Endothelial cell of umbilical vein (primary cell): ENCODE measurements around the gene MRPL21. TPM values are rescaled to one million over a fixed set of nuclear protein-coding genes. Genes with fewer than 3 reads are reported as not detected.
"Not testable (repeated sequence)": the region's sequence is repeated elsewhere in the genome, so short reads cannot be mapped to it uniquely, and the experiment has no call there.

ENCODE experiments used
- BruUV-seq: library from RNA; stranded (reverse); fragments of 400-500 nt; replicated peaks from 2 replicates; lab custom pipeline; 2021; lab: Mats Ljungman, UMichigan
- CTCF ChIA-PET: fragments of 300-600, 350-600 bp; sonication (Branson Sonifier 250); formaldehyde crosslinking; loops from one replicate; lab custom pipeline; 2021; ENCODE audit warnings: antibody characterized with exemption, inconsistent platforms; lab: Charles Lee
- POLR2A ChIA-PET: fragments of 300-600, 350-600 bp; sonication (Branson Sonifier 250); formaldehyde crosslinking; loops from one replicate; lab custom pipeline; 2021; ENCODE audit warnings: antibody characterized with exemption, inconsistent platforms; lab: Charles Lee
- DNase-seq: peaks from one replicate; pipeline ENCODE4 v3.0.0-alpha.2; 2011; ENCODE audit warnings: low read depth, low spot score
- FAIRE-seq: peaks from 2 replicates; lab custom pipeline; 2011; peaks lifted over from hg19 to GRCh38; lab: Jason Lieb, UNC
- H2AFZ ChIP-seq: 2 replicates; pipeline ENCODE4 v1.6.0; 2012; ENCODE audit warnings: low read depth, low read length, control low read depth, inconsistent platforms
- H3K27ac ChIP-seq: 2 replicates; pipeline ENCODE4 v1.5.1; 2011; ENCODE audit warnings: low read depth, mild to moderate bottlenecking, control low read depth, low read length, moderate library complexity; ENCODE audit not compliant: insufficient read depth
- H3K27me3 ChIP-seq, 2 experiments: 2 replicates each; pipeline versions ENCODE4 v1.6.0 to v1.6.1; 2011; ENCODE audit warnings: low read length in 2 of 2, mixed read lengths in 1 of 2; ENCODE audit not compliant: control insufficient read depth in 2 of 2, insufficient read depth in 2 of 2
- H3K36me3 ChIP-seq, 2 experiments: 2 replicates in 1 of 2; 3 replicates in 1 of 2; pipeline ENCODE4 v1.5.1; 2011; ENCODE audit warnings: low read length in 2 of 2, mild to moderate bottlenecking in 1 of 2, moderate library complexity in 1 of 2; ENCODE audit not compliant: control insufficient read depth in 2 of 2, insufficient read depth in 2 of 2; ENCODE audit errors: extremely low read depth in 1 of 2
- H3K4me1 ChIP-seq: 3 replicates; pipeline ENCODE4 v1.5.1; 2011; ENCODE audit warnings: mild to moderate bottlenecking, low read length; ENCODE audit not compliant: control insufficient read depth, insufficient read depth; ENCODE audit errors: extremely low read depth
- H3K4me2 ChIP-seq: 2 replicates; pipeline ENCODE4 v1.6.1; 2011; ENCODE audit warnings: low read length, control low read depth, mixed read lengths; ENCODE audit not compliant: insufficient read depth
- H3K4me3 ChIP-seq, 3 experiments: fragments of 200-600 bp in 1 of 3; sonication (generic), shearing (Covaris generic) in 1 of 3; replicated peaks in 1 of 3; 2 replicates each; pipeline ENCODE4 v1.5.1; 2011 to 2016; ENCODE audit warnings: control low read depth in 3 of 3, low read length in 3 of 3, mild to moderate bottlenecking in 2 of 3, inconsistent platforms in 1 of 3, low read depth in 1 of 3, moderate library complexity in 1 of 3; ENCODE audit not compliant: insufficient read depth in 1 of 3
- H3K79me2 ChIP-seq: 2 replicates; pipeline ENCODE4 v1.6.0; 2012; ENCODE audit warnings: low read length, inconsistent platforms; ENCODE audit not compliant: control insufficient read depth, insufficient read depth
- H3K9ac ChIP-seq: replicated peaks from 2 replicates; pipeline ENCODE3; 2011; ENCODE audit warnings: low read length, control low read depth; ENCODE audit not compliant: insufficient read depth; ENCODE audit errors: extremely low read depth
- H3K9me1 ChIP-seq: replicated peaks from 3 replicates; pipeline ENCODE4 v1.6.0; 2011; ENCODE audit warnings: mild to moderate bottlenecking, low read length; ENCODE audit not compliant: control insufficient read depth, insufficient read depth; ENCODE audit errors: extremely low read depth
- H3K9me3 ChIP-seq: replicated peaks from 2 replicates; pipeline ENCODE4 v1.5.1; 2012; ENCODE audit warnings: low read length, inconsistent platforms; ENCODE audit not compliant: control insufficient read depth, insufficient read depth
- H4K20me1 ChIP-seq: replicated peaks from 2 replicates; pipeline ENCODE3; 2011; ENCODE audit warnings: mild to moderate bottlenecking, low read length; ENCODE audit not compliant: control insufficient read depth, insufficient read depth; ENCODE audit errors: extremely low read depth
- POLR2AphosphoS5 ChIP-seq: IDR thresholded peaks from 2 replicates; pipeline ENCODE4 v1.6.1; 2012; ENCODE audit warnings: low read depth, mild to moderate bottlenecking, control low read depth, low read length, moderate library complexity; ENCODE audit not compliant: insufficient read depth
- dilution Hi-C: fragments of 300-500 bp; cut with MboI; formaldehyde crosslinking; loops from one replicate; pipeline ENCODE4 v1.15.0; 2019; ENCODE audit warnings: low sequenced_read_pairs; ENCODE audit not compliant: extremely low pct_ligation_motif_present
- intact Hi-C: fragments of 100-400 bp; cut with micrococcal nuclease; formaldehyde crosslinking; loops from one replicate; pipeline ENCODE4 v1.10.0; 2022
- polyA plus RNA-seq, 4 experiments: library from polyadenylated mRNA; depleted of rRNA in 3 of 4; stranded (reverse) in 3 of 4; unstranded in 1 of 4; fragments of >200 nt; gene quantifications; 2 replicates each; pipeline versions ENCODE4 v1.2.1 to v1.2.3, GENCODE V29; 2011 to 2012; ENCODE audit warnings: missing spikeins in 1 of 4
- total RNA-seq: library from RNA; stranded (reverse); gene quantifications from 2 replicates; pipeline ENCODE4 v1.2.3, GENCODE V29; 2021
- TF ChIP-seq, protein P1 (sequence below): IDR thresholded peaks from 2 replicates; pipeline ENCODE4 v1.6.1; 2011; ENCODE audit not compliant: insufficient read depth, insufficient read length

The MRPL21 gene
- total and polyA plus RNA-seq, 2 donors (not counting 3 experiments of a cell fraction or from before 2014, with no cell fraction given): 52.2 to 65.5 TPM

DNA sequence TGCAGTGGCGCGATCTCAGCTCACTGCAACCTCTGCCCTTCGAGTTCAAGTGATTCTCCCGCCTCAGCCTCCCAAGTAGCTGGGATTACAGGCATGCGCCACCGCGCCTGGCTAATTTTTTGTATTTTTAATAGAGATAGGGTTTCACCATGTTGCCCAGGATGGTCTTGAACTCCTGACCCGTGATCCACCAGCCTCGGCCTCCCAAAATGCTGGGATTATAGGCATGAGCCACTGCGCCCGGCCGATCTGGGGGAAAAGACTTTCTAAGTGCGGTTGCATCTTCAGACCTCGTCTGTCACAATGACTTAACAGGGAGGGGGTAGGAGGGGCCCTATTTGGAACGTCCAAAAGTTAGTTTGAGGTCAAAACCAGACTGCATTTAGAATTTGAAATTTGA, 18.8 kb downstream of the MRPL21 start:
- BruUV-seq, dilution Hi-C loops, H3K79me2 ChIP-seq, DNase-seq, H3K9me1 ChIP-seq, H3K4me3 ChIP-seq, intact Hi-C loops, CTCF ChIA-PET, H2AFZ ChIP-seq, H3K4me1 ChIP-seq, H3K36me3 ChIP-seq, H4K20me1 ChIP-seq, POLR2A ChIA-PET, H3K27me3 ChIP-seq, H3K9ac ChIP-seq, H3K9me3 ChIP-seq, H3K4me2 ChIP-seq, H3K27ac ChIP-seq, FAIRE-seq: not testable (repeated sequence)

DNA sequence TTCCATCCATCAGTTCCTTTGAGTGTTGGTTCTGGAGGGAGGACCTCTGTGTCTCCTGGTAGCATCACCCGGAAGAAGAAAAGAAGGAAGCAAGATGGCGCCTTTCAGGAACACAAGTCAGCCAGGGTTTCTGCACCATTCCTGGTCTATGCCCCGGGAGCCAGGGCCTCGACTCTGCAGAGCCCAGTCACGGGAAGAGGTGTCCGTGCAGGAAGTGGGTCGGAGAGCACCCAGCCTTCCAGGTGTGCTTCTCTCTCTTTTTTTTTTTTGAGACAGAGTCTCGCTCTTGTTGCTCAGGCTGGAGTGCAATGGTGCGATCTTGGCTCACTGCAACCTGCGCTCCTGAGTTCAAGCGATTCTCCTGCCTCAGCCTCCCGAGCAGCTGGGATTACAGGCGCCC, 21.2 kb downstream of the MRPL21 start:
- ChIA-PET CTCF (no interaction called here), POLR2A (no interaction called here)
- Histone ChIP-seq H3K4me1 (no peaks in the 10 kb centered on the region), H3K9me1 (no peaks in the 10 kb centered on the region), H3K27me3 (no peaks in the 10 kb centered on the region), H4K20me1 (no peaks in the 10 kb centered on the region), H3K9ac (no peak overlapping the region), H3K36me3 (no peaks in the 10 kb centered on the region), H2AFZ (no peak overlapping the region), H3K9me3 (no peaks in the 10 kb centered on the region), H3K27ac (no peak overlapping the region), H3K79me2 (no peaks in the 10 kb centered on the region), H3K4me2 (no peak overlapping the region), H3K4me3 (no peak overlapping the region)
- TF ChIP-seq POLR2AphosphoS5: no peak
- TF ChIP-seq, protein P1, sequence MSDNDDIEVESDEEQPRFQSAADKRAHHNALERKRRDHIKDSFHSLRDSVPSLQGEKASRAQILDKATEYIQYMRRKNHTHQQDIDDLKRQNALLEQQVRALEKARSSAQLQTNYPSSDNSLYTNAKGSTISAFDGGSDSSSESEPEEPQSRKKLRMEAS: no peak
- no TSS peak for BruUV-seq
- DNase-seq (no peak), FAIRE-seq (no peak)
- intact Hi-C loops: no loop called here
- dilution Hi-C loops: no loop called here
